ENCODE measurements around the gene GPHA2. TPM values are rescaled to one million over a fixed set of nuclear protein-coding genes. Genes with fewer than 3 reads are reported as not detected.

GPHA2 gene
- total and polyA plus RNA-seq, 10 of the 15 experiments (the other 5 are each of a cell fraction or from before 2014, with no cell fraction given): not detected

DNA sequence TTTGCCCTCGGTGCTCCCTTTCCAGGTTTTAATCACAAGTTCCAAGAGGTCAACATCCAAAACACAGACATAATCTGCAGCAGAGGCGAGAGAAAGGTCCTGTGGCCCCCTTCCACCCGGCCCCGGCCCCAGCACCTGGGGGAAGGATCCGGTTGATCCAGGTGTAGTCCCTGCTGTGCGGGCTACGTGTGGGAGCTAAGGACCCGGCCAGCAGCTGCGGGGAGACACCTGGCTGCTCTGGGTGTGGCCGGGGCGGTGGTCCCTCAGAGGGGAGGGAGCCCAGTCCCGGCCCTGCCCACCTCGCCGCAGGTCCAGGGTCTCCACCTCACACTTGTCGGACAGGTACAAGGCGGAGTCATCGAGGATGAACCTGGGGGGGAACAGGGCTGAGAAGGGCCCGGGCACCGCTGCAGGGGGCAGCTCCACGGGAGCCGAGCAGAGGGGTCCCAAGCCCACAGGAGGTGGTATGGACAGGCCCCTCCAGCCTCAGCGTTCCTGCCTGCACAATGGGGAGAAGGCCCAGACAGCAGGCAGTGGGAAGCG is 32.3 kb downstream of the GPHA2 start (continued):
- TF ChIP-seq E4F1 (IDR thresholded peaks at IDR 0.05; ENCODE audit: borderline replicate concordance, partially characterized antibody) (no peak), SUZ12 (IDR thresholded peaks at IDR 0.05; ENCODE audit: unreplicated experiment) (no peak), CREB1 (IDR thresholded peaks at IDR 0.05; ENCODE audit: low read depth) (no peak)

- H3K36me3 ChIP-seq (ENCODE audit: control insufficient read depth in 2 of 2, insufficient read depth in 2 of 2, low read length in 1 of 2): peaks cover 0 to 4% of the 10 kb centered on the region in 2 experiments; a peak in 2 of 4 replicates
- H3K4me2 ChIP-seq (ENCODE audit: control insufficient read depth, insufficient read depth): no peak overlapping the region
- 76% methylated on average over 28 of the region's 30 CpGs for WGBS (ENCODE audit: insufficient coverage, insufficient replicate concordance, low lambda C conversion rate, missing lambda C conversion rate)
- intact Hi-C loops (cut with micrococcal nuclease; ENCODE audit: unreplicated experiment): no loop called here
- ChIA-PET POLR2A (interaction anchor here (0.6 kb wide), 1 partner anchor 93 kb away, joined by 3 read pairs; no protein-coding TSS in a partner anchor), CTCF (no interaction called here), RAD21 (ENCODE audit: unreplicated experiment) (no interaction called here), SMC1A (ENCODE audit: uncharacterized antibody, unreplicated experiment) (no interaction called here)
- no peak overlapping the region for H3K9ac ChIP-seq (ENCODE audit: control insufficient read depth, insufficient read depth, low read length)
- FAIRE-seq: no peak
- in situ Hi-C loops (cut with MboI): no loop called here
- H3K4me1 ChIP-seq (ENCODE audit: control insufficient read depth, insufficient read depth, low read length): peaks cover 9% of the 10 kb centered on the region
- no TSS peak for BruUV-seq (replicated peaks)
- no peaks in the 10 kb centered on the region for H3K27me3 ChIP-seq (replicated peaks in 1 of 2; ENCODE audit: control insufficient read depth in 2 of 2, insufficient read depth in 2 of 2, low read length in 1 of 2)
- H3K27ac ChIP-seq (ENCODE audit: control insufficient read depth, insufficient read depth): no peak overlapping the region
- no peak overlapping the region for H2AFZ ChIP-seq (ENCODE audit: control insufficient read depth, low read depth, low read length)
- no peak overlapping the region for H3K4me3 ChIP-seq
- no peaks in the 10 kb centered on the region for H4K20me1 ChIP-seq (ENCODE audit: control insufficient read depth, insufficient read depth)
- no peak for DNase-seq (ENCODE audit: low read depth, low spot score)
- no peaks in the 10 kb centered on the region for H3K9me3 ChIP-seq (replicated peaks; ENCODE audit: control insufficient read depth, insufficient read depth, low read length)
- no peaks in the 10 kb centered on the region for H3K79me2 ChIP-seq (ENCODE audit: control insufficient read depth, insufficient read depth, low read length)
- no peak for ATAC-seq
- TF ChIP-seq ZNF384 (IDR thresholded peaks at IDR 0.05; ENCODE audit: borderline replicate concordance, low read depth, low read length): no peak
- no peak for TF ChIP-seq BRCA1 (IDR thresholded peaks at IDR 0.05; ENCODE audit: low read depth, low read length)
- no peak for TF ChIP-seq POU2F2 (IDR thresholded peaks at IDR 0.05; ENCODE audit: borderline replicate concordance, low read depth, low read length)
- TF ChIP-seq, protein P1, sequence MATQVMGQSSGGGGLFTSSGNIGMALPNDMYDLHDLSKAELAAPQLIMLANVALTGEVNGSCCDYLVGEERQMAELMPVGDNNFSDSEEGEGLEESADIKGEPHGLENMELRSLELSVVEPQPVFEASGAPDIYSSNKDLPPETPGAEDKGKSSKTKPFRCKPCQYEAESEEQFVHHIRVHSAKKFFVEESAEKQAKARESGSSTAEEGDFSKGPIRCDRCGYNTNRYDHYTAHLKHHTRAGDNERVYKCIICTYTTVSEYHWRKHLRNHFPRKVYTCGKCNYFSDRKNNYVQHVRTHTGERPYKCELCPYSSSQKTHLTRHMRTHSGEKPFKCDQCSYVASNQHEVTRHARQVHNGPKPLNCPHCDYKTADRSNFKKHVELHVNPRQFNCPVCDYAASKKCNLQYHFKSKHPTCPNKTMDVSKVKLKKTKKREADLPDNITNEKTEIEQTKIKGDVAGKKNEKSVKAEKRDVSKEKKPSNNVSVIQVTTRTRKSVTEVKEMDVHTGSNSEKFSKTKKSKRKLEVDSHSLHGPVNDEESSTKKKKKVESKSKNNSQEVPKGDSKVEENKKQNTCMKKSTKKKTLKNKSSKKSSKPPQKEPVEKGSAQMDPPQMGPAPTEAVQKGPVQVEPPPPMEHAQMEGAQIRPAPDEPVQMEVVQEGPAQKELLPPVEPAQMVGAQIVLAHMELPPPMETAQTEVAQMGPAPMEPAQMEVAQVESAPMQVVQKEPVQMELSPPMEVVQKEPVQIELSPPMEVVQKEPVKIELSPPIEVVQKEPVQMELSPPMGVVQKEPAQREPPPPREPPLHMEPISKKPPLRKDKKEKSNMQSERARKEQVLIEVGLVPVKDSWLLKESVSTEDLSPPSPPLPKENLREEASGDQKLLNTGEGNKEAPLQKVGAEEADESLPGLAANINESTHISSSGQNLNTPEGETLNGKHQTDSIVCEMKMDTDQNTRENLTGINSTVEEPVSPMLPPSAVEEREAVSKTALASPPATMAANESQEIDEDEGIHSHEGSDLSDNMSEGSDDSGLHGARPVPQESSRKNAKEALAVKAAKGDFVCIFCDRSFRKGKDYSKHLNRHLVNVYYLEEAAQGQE (IDR thresholded peaks at IDR 0.05; ENCODE audit: low read depth, low read length): no peak
- TF ChIP-seq NFIC (IDR thresholded peaks at IDR 0.05; ENCODE audit: low read depth, low read length): no peak
- no peak for TF ChIP-seq CHD4 (IDR thresholded peaks at IDR 0.05)
- TF ChIP-seq ASH2L (IDR thresholded peaks at IDR 0.05; ENCODE audit: borderline replicate concordance, low read depth): no peak
- no peak for TF ChIP-seq NR2C2 (IDR thresholded peaks at IDR 0.05; ENCODE audit: borderline replicate concordance, control insufficient read depth, insufficient read length, low read depth)
- no peak for TF ChIP-seq LARP7 (IDR thresholded peaks at IDR 0.05)
- TF ChIP-seq CREB1 (IDR thresholded peaks at IDR 0.05; ENCODE audit: low read depth): no peak
- no peak for TF ChIP-seq MXI1 (IDR thresholded peaks at IDR 0.05; ENCODE audit: low read depth, low read length)
- TF ChIP-seq KAT2A (conservative IDR thresholded peaks at IDR 0.05; ENCODE audit: control insufficient read depth, low read depth, low read length): no peak
- TF ChIP-seq HDAC6 (IDR thresholded peaks at IDR 0.05; ENCODE audit: unreplicated experiment): no peak
Measured at GRCh38 chr11:64902102-64902900, 33.4 kb downstream of the GPHA2 start.

All from GM12878 (cell line).